GM18861 (cell line): Measurements from ENCODE around the gene EXOC4.

Experiments
- ATAC-seq: cut with Tn5 transposase; IDR thresholded peaks from one replicate; pipeline ENCODE4 v1.9.1; 2021; ENCODE audit not compliant: unreplicated experiment

Gene EXOC4

GRCh38 chr7:134009314-134010110 lies 756.6 kb downstream of the EXOC4 start:
- no peak for ATAC-seq

GRCh38 chr7:134013249-134013648 lies 760.4 kb downstream of the EXOC4 start:
- no peak for ATAC-seq

GRCh38 chr7:134014935-134015334 lies 762.1 kb downstream of the EXOC4 start:
- ATAC-seq = no peak

- ATAC-seq = no peak
Observed at GRCh38 chr7:134016223-134016941, 763.5 kb downstream of the EXOC4 start.

- no peak for ATAC-seq
Observed at GRCh38 chr7:134016942-134017303, 764.0 kb downstream of the EXOC4 start.

- ATAC-seq = no peak
Observed at GRCh38 chr7:134018306-134018705, 765.4 kb downstream of the EXOC4 start.

- no peak for ATAC-seq
Observed at GRCh38 chr7:134019251-134019650, 766.4 kb downstream of the EXOC4 start.

GRCh38 chr7:134021836-134022235 lies 769.0 kb downstream of the EXOC4 start:
- no peak for ATAC-seq

- no peak for ATAC-seq
Observed at GRCh38 chr7:134022286-134022911, 769.5 kb downstream of the EXOC4 start.

GRCh38 chr7:134024739-134025138 lies 771.9 kb downstream of the EXOC4 start:
- ATAC-seq = no peak

GRCh38 chr7:134028853-134029252 lies 776.0 kb downstream of the EXOC4 start:
- ATAC-seq = no peak

- no peak for ATAC-seq
Observed at GRCh38 chr7:134029743-134030142, 776.9 kb downstream of the EXOC4 start.

- ATAC-seq = no peak
Observed at GRCh38 chr7:134030460-134030865, 777.6 kb downstream of the EXOC4 start.

GRCh38 chr7:134031835-134032617 lies 779.1 kb downstream of the EXOC4 start:
- ATAC-seq = no peak

- ATAC-seq = no peak
Observed at GRCh38 chr7:134034652-134035051, 781.8 kb downstream of the EXOC4 start.

- ATAC-seq = no peak
Observed at GRCh38 chr7:134037991-134038390, 785.1 kb downstream of the EXOC4 start.

GRCh38 chr7:134040988-134041387 lies 788.1 kb downstream of the EXOC4 start:
- no peak for ATAC-seq

GRCh38 chr7:134041477-134041876 lies 788.6 kb downstream of the EXOC4 start:
- no peak for ATAC-seq

- no peak for ATAC-seq
Observed at GRCh38 chr7:134042307-134042706, 789.4 kb downstream of the EXOC4 start.

GRCh38 chr7:134044682-134045081 lies 791.8 kb downstream of the EXOC4 start:
- ATAC-seq = no peak

- ATAC-seq = no peak
Observed at GRCh38 chr7:134045716-134046115, 792.8 kb downstream of the EXOC4 start.
